Caco-2 (cell line): ENCODE results near the gene NINJ1. TPM values are rescaled to one million over a fixed set of nuclear protein-coding genes. Genes with fewer than 3 reads are reported as not detected.
A peak's percentile ranks its signal among the peaks of the same experiment; 100 is the strongest.

ENCODE experiments used
- BruUV-seq: library from RNA; stranded (reverse); fragments of 400-500 nt; replicated peaks from 2 replicates; lab custom pipeline; 2021; lab: Mats Ljungman, UMichigan
- CTCF ChIA-PET: fragments of 300-600 bp; sonication (Branson Sonifier 250); formaldehyde crosslinking; loops from one replicate; lab custom pipeline; 2022; ENCODE audit warnings: antibody characterized with exemption; lab: Charles Lee
- POLR2A ChIA-PET: fragments of 300-600 bp; sonication (Branson Sonifier 250); formaldehyde crosslinking; loops from one replicate; lab custom pipeline; 2022; ENCODE audit warnings: antibody characterized with exemption; lab: Charles Lee
- DNase-seq, 2 experiments: peaks; one replicate each; pipeline versions ENCODE4 v3.0.0 to v3.0.0-alpha.2; 2020 to 2022
- H3K27me3 ChIP-seq: replicated peaks from 2 replicates; pipeline ENCODE4 v1.6.0; 2011; ENCODE audit warnings: low read length; ENCODE audit not compliant: control insufficient read depth, insufficient read depth
- H3K36me3 ChIP-seq: 2 replicates; pipeline ENCODE4 v1.5.1; 2011; ENCODE audit warnings: low read length; ENCODE audit not compliant: control insufficient read depth, insufficient read depth
- H3K4me1 ChIP-seq: fragments of 250-450 bp; sonication (Bioruptor Pico); 2 replicates; pipeline ENCODE4 v1.5.1; 2020; ENCODE audit warnings: mild to moderate bottlenecking
- H3K4me3 ChIP-seq: 2 replicates; pipeline ENCODE4 v1.5.1; 2011; ENCODE audit warnings: low read depth, mild to moderate bottlenecking, control low read depth, low read length
- H3K9me3 ChIP-seq: fragments of 250-450 bp; sonication (Bioruptor Pico); 2 replicates; pipeline ENCODE4 v1.5.1; 2020; ENCODE audit warnings: mild to moderate bottlenecking, moderate library complexity
- H3K27ac Mint-ChIP-seq: one replicate; pipeline ENCODE4 v1.8.0; 2022; ENCODE audit warnings: mixed read lengths; ENCODE audit not compliant: unreplicated experiment
- H3K27me3 Mint-ChIP-seq: one replicate; pipeline ENCODE4 v1.8.0; 2022; ENCODE audit warnings: mixed read lengths; ENCODE audit not compliant: insufficient read depth, unreplicated experiment
- H3K36me3 Mint-ChIP-seq: one replicate; pipeline ENCODE4 v1.8.0; 2022; ENCODE audit warnings: mild to moderate bottlenecking, mixed read lengths; ENCODE audit not compliant: insufficient read depth, unreplicated experiment
- H3K4me1 Mint-ChIP-seq: one replicate; pipeline ENCODE4 v1.8.0; 2022; ENCODE audit warnings: low read depth, mixed read lengths; ENCODE audit not compliant: unreplicated experiment
- H3K4me3 Mint-ChIP-seq: one replicate; pipeline ENCODE4 v1.8.0; 2022; ENCODE audit warnings: mild to moderate bottlenecking, moderate library complexity, mixed read lengths; ENCODE audit not compliant: unreplicated experiment
- H3K9me3 Mint-ChIP-seq: one replicate; pipeline ENCODE4 v1.8.0; 2022; ENCODE audit warnings: mixed read lengths; ENCODE audit not compliant: unreplicated experiment
- intact Hi-C: fragments of 100-400 bp; cut with micrococcal nuclease; formaldehyde crosslinking; loops from one replicate; pipeline ENCODE4 v1.10.0; 2022; ENCODE audit not compliant: unreplicated experiment
- total RNA-seq: library from RNA; stranded (reverse); gene quantifications from 2 replicates; pipeline ENCODE4 v1.2.3, GENCODE V29; 2022
- TF ChIP-seq, protein P1 (sequence below), 2 experiments: fragments of 200-600 bp in 1 of 2; IDR thresholded peaks; 1 replicate in 1 of 2; 2 replicates in 1 of 2; pipeline versions ENCODE4 v1.5.1 to v1.8.0; 2011 to 2022; ENCODE audit warnings: antibody characterized with exemption in 1 of 2, control low read depth in 1 of 2, inconsistent platforms in 1 of 2, low read depth in 1 of 2, low read length in 1 of 2, mild to moderate bottlenecking in 1 of 2, moderate library complexity in 1 of 2; ENCODE audit not compliant: insufficient read depth in 1 of 2, severe bottlenecking in 1 of 2, unreplicated experiment in 1 of 2

The NINJ1 gene
- total RNA-seq, 1 experiment from 2014 or later, result 35.6 TPM

DNA sequence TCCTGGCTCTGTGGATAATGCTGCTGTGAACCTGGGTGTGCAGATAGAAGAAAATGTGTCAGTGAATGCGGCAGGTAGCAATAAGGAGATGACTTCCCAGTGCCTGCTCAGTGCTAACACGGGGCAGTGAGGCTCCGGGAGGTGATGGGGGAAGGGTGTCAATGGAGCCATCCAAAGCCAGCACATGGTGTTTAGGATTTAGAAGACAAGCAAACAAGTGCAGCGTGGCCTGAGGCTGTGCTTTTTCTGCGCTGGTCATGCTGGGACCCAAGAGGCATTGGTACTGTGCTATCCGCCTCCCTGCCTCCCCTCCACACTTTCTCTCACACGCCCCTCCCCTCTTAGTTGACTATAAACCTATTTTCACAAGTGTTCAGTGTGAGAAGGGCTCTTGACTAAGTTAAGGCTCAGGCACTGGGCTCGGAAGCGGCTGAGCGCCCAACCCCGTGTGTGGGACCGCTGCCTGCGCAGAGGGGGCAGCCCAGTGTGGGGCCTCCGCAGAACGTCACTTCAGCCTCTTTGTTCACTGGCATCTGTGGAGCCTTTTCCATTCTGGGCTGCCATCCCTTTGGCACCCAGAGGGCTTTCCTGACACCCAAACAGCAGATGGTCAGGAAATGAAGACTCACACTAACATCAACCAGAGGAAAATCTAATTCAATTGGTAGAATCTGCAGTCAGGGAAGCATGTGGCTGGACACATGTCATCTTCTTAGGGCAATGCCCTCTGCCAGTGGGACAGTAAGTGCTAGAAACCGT lies 21.8 kb upstream of the NINJ1 start:
- intact Hi-C loops, result no loop called here
- H3K9me3 ChIP-seq, result no peaks in the 10 kb centered on the region
- H3K4me1 ChIP-seq, result no peaks in the 10 kb centered on the region
- H3K9me3 Mint-ChIP-seq, result no peaks in the 10 kb centered on the region
- H3K27me3 Mint-ChIP-seq, result no peaks in the 10 kb centered on the region
- no peaks in the 10 kb centered on the region for H3K4me1 Mint-ChIP-seq
- no peak overlapping the region for H3K4me3 ChIP-seq
- POLR2A ChIA-PET, result interaction anchor here (0.5 kb wide), 1 partner anchor 60 kb away, joined by 5 read pairs; no protein-coding TSS in a partner anchor
- no peaks in the 10 kb centered on the region for H3K36me3 Mint-ChIP-seq
- no peaks in the 10 kb centered on the region for H3K27me3 ChIP-seq
- H3K4me3 Mint-ChIP-seq, result no peak overlapping the region
- TF ChIP-seq, protein P1, sequence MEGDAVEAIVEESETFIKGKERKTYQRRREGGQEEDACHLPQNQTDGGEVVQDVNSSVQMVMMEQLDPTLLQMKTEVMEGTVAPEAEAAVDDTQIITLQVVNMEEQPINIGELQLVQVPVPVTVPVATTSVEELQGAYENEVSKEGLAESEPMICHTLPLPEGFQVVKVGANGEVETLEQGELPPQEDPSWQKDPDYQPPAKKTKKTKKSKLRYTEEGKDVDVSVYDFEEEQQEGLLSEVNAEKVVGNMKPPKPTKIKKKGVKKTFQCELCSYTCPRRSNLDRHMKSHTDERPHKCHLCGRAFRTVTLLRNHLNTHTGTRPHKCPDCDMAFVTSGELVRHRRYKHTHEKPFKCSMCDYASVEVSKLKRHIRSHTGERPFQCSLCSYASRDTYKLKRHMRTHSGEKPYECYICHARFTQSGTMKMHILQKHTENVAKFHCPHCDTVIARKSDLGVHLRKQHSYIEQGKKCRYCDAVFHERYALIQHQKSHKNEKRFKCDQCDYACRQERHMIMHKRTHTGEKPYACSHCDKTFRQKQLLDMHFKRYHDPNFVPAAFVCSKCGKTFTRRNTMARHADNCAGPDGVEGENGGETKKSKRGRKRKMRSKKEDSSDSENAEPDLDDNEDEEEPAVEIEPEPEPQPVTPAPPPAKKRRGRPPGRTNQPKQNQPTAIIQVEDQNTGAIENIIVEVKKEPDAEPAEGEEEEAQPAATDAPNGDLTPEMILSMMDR (IDR thresholded peaks at IDR 0.05; ENCODE audit: insufficient read depth in 1 of 2, low read depth in 1 of 2, low read length in 1 of 2, severe bottlenecking in 1 of 2, unreplicated experiment in 1 of 2), result no peak
- no peaks in the 10 kb centered on the region for H3K36me3 ChIP-seq
- no peak for DNase-seq
- no peak overlapping the region for H3K27ac Mint-ChIP-seq
- CTCF ChIA-PET, result interaction anchor here (1.4 kb wide), 1 partner anchor 147 kb away, joined by 4 read pairs; no protein-coding TSS in a partner anchor
- no TSS peak for BruUV-seq

DNA sequence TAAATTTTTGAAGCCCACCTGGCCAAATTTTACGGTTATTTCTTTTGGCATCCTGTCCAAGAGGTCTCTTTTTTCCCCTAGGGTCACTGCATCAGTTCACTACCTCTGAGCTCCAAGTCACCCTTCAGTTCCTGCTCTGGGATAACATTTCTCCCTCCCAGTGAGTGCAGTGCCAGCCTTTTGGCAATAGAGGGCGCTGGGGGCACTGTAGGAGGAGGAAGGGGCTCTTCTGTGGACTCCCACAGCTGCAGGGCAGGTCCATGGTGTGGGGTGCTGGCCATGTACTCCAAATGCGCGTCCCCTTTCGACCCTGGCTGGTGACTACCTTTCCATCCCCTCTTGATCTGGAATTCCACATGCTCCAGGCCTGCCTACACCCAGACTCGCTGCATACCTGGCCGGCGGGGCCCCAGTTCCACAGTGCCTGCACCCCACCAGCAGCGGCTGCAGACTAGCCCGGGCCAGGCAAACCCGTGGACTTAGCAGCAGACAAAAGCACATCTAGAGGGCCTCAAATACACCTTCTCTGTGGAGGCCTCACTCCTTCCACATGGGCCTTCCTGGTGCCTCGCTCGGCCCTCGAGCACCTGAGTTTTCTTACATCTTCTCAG lies 20.3 kb upstream of the NINJ1 start:
- Histone ChIP-seq H3K4me1 (no peaks in the 10 kb centered on the region), H3K27me3 (no peaks in the 10 kb centered on the region), H3K9me3 (no peaks in the 10 kb centered on the region), H3K4me3 (no peak overlapping the region), H3K36me3 (no peaks in the 10 kb centered on the region)
- H3K27ac Mint-ChIP-seq, result no peak overlapping the region
- no peaks in the 10 kb centered on the region for H3K4me1 Mint-ChIP-seq
- ChIA-PET POLR2A (no interaction called here), CTCF (interaction anchor here (0.6 to 1.3 kb wide), 6 partner anchors 10 to 609 kb away, joined by 3 to 12 read pairs (median 4); partner anchors contain the start of gene NINJ1)
- BruUV-seq, result no TSS peak
- no peaks in the 10 kb centered on the region for H3K27me3 Mint-ChIP-seq
- intact Hi-C loops, result no loop called here
- TF ChIP-seq, protein P1 (IDR thresholded peaks at IDR 0.05; ENCODE audit: insufficient read depth in 1 of 2, low read depth in 1 of 2, low read length in 1 of 2, severe bottlenecking in 1 of 2, unreplicated experiment in 1 of 2), result peak; percentile 21 to 47
- no peaks in the 10 kb centered on the region for H3K36me3 Mint-ChIP-seq
- H3K4me3 Mint-ChIP-seq, result no peak overlapping the region
- DNase-seq, result peak; percentile 49 to 60
- no peaks in the 10 kb centered on the region for H3K9me3 Mint-ChIP-seq

DNA sequence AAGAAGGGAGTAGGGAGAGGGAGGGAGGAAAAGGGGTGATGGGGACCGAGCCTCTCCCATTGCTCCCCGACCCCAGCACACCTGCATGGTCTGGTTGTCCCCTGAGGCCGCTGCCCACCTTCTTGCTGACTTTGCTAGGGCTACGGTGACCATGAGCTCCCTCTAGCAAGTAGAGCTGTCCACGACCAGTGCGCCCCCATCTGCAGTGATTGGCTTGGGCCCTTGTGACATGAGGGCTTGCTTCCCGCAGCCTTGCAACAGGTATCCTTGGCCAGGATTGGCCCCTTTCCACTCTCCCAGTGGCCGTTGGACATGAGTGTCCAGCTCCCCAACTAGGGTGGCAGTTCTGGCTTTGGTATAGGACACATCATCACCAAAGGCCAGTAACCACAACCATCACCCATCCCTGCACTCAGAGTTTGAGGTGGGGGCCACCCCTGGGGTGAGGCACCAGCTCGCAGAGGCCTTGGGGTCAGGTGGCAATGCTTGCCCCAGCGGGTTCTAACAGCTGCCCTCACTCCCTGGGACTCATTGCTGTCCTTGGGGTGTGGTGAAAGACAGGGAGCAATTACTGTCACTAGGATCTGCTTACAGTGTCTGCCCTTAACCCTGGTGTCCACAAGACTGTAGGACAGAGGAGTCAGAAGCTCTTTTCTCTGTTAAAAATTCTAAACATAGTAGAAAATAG lies 17.2 kb upstream of the NINJ1 start:
- Mint-ChIP-seq H3K27me3 (no peaks in the 10 kb centered on the region), H3K27ac (no peak overlapping the region), H3K4me1 (no peaks in the 10 kb centered on the region), H3K36me3 (no peaks in the 10 kb centered on the region), H3K4me3 (no peak overlapping the region), H3K9me3 (no peaks in the 10 kb centered on the region)
- ChIA-PET POLR2A (no interaction called here), CTCF (no interaction called here)
- no peak for DNase-seq
- Histone ChIP-seq H3K4me3 (no peak overlapping the region), H3K36me3 (no peaks in the 10 kb centered on the region), H3K9me3 (no peaks in the 10 kb centered on the region), H3K4me1 (no peaks in the 10 kb centered on the region), H3K27me3 (no peaks in the 10 kb centered on the region)
- intact Hi-C loops, result no loop called here
- TF ChIP-seq, protein P1 (IDR thresholded peaks at IDR 0.05; ENCODE audit: insufficient read depth in 1 of 2, low read depth in 1 of 2, low read length in 1 of 2, severe bottlenecking in 1 of 2, unreplicated experiment in 1 of 2), result no peak
- no TSS peak for BruUV-seq
